ENCODE measurements around the gene MRPL16.
"Not testable (repeated sequence)": the region's sequence is repeated elsewhere in the genome, so short reads cannot be mapped to it uniquely, and the experiment has no call there.

Gene MRPL16

GRCh38 chr11:59810189-59810910, at the start of gene MRPL16:
MRPL16 (minus strand) TSS chr11:59810778; CDS start chr11:59810658, 120 bp downstream.
- DNase-seq: peak; percentile 70

- DNase-seq: no peak
Observed at GRCh38 chr11:59859673-59860072, 49.1 kb upstream of the MRPL16 start.

DNA sequence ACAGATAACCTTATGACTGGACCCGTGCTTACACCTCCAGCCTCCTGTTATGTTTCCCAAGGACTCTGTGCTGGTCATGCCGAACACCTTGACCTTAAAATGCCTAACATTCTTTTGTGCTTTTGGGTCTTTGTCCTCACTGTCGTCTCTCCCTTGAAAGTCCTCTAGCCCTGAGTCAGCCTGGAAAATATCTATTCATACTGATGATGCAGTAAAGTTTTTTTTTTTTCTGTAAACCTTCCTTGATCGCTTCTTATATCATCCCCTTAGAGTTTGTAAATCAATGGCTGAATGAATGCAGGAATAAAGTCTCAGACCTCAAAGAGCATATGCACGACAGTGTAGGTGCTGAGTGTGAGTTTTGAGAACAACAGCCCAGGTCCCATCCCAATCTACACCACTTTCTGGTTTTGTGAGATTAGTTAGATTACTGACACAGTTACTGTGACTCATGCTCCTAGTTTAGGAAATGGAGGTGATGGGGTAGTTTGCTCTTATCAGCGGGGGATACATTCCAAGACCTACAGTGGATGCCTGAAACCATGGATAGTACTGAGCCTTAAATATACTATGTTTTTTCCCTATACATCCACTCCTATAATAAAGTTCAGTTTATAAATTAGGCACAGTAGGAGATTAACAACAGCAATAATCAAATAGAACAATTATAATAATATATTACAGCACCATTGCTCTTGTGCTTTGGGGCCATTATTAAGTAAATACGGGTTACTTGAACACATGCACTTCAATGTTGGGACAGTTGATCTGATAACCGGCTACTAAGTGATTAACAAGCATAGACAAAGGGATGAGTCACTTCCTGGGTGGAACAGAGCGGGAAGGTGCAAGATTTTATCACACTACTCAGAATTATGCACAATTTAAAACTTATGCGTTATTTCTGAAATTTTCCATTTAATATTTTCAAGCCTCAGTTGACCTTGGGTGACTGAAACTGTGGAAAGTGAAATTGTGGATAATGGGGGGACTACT, 47.2 kb upstream of the MRPL16 start:
- no peak for DNase-seq

- DNase-seq: no peak
Observed at GRCh38 chr11:59854871-59855270, 44.3 kb upstream of the MRPL16 start.

GRCh38 chr11:59851416-59851815, 40.8 kb upstream of the MRPL16 start:
- not testable (repeated sequence) for DNase-seq

DNA sequence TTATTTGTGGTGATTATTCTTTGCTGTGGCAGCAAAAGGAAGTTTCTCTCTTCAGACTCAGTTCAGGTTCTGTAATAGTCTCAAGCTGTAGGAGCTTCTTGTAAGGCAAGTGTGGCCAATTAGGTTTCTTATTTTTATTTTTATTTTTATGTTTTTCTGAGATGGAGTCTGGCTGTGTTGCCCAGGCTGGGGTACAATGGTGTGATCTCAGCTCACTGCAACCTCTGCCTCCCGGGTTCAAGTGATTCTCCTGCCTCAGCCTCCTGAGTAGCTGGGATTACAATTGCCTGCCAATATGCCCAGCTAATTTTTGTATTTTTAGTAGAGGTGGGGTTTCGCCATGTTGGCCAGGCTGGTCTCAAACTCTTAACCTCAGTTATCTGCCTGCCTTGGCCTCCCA, 39.0 kb upstream of the MRPL16 start:
- not testable (repeated sequence) for DNase-seq

DNA sequence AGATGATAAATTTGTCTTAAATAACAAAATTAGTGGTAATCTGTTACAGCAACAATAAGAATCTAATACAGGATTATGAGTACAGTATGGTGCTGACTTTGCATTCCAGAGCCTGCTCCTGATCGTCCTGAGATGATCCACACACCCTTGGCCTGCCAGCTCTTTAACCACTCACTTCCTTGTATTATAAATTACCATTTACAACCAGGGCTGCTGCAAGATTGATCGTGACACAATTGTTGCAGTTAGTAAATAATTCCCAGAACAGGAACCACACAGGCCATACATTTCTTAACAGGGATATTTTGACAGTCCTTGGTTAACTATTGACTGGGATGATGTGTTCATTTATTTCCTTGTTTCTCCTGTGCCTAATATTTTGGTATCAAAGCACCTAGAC, 38.6 kb upstream of the MRPL16 start:
- DNase-seq: no peak

- not testable (repeated sequence) for DNase-seq
Observed at GRCh38 chr11:59848439-59848838, 37.9 kb upstream of the MRPL16 start.

GRCh38 chr11:59847626-59848025, 37.0 kb upstream of the MRPL16 start:
- DNase-seq: no peak

DNA sequence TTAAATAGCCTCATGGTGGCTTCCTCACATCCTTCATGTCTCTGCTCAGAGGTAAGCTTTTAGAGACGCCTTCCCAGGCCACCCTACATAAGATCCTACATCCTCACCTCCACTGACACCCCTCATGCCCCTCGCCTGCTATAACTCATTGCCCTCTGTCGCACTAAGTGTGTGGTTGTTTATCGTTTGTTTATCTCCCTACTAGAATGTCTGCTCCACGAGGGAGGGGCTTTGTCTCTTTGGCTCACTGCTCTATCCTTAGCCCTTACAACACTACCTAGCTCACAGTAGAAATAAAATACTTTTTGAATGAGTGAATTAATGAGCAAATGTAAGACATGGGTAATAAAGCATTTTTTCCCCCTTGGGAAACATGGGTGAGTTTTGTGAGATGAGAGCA, 36.0 kb upstream of the MRPL16 start:
- no peak for DNase-seq

GRCh38 chr11:59845399-59845798, 34.8 kb upstream of the MRPL16 start, which contains the start of gene CBLIF:
CBLIF (minus strand) TSS chr11:59845499; CDS start chr11:59845453, 46 bp downstream.
- no peak for DNase-seq

- DNase-seq: no peak
Observed at GRCh38 chr11:59842316-59842715, 31.7 kb upstream of the MRPL16 start.

- no peak for DNase-seq
Observed at GRCh38 chr11:59841514-59841913, 30.9 kb upstream of the MRPL16 start.

- no peak for DNase-seq
Observed at GRCh38 chr11:59839615-59840014, 29.0 kb upstream of the MRPL16 start.

DNA sequence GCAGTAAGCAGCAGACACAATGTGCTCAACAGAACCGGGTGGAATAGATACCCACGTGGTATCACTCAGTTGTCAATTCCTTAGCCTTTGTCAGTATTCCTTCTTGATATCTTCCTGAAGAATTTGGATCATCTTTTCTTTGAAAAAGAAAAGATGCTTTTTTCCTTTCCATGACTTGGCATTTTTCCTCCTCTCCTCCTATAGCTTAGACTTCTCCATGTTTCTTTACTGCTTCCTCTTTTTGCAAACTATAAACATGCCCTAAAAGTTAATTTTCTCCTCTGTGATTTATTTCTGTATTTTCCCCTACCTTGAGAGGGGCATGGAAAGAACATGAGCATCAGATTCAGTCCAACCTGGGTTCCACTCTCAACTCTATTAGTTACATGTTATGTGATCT, 23.0 kb upstream of the MRPL16 start:
- no peak for DNase-seq

GRCh38 chr11:59829358-59829757, 18.8 kb upstream of the MRPL16 start:
- DNase-seq: no peak

DNA sequence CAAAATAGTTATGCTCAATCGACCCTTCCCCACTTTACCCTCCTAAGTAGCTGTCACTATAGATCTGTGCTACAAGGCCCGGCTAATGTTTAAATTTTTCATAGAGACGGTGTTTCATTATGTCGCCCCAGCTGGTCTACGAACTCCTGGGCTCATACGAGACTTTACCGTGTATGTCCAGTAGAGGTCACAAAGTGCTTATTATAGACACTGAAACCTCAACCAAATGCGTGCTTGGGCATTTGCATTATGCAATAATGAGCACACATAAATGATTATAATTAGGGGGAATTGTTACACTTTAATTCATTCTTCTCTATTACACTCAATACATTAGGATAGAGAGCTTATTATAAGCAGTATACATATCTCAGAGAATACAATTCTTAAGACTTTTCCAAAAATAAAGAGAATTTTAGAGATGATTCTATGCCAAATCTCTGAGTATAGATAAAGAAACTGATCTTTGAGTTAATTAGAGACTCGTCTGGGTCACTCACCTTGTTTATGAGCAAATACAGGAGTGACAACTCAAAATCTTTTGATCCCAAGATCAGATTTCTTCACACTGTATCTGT, 12.5 kb upstream of the MRPL16 start:
- peak; percentile 8 for DNase-seq

GRCh38 chr11:59818572-59818971, 8.0 kb upstream of the MRPL16 start:
- DNase-seq: no peak

DNA sequence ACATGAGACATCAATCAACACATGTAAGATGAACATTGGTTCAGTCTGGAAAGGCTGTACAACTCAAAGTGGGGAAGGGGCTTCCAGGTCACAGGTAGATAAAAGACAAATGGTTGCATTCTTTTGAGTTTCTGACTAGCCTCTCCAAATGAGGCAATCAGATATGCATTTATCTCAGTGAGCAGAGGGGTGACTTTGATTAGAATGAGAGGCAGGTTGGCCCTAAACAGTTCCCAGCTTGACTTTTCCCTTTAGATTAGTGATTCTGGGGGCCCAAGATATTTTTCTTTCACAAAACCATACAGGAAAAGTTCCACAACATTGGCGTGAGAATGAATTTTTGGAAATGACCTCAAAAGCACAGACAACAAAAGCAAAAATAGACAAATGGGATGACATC, 5.9 kb upstream of the MRPL16 start:
- not testable (repeated sequence) for DNase-seq

DNA sequence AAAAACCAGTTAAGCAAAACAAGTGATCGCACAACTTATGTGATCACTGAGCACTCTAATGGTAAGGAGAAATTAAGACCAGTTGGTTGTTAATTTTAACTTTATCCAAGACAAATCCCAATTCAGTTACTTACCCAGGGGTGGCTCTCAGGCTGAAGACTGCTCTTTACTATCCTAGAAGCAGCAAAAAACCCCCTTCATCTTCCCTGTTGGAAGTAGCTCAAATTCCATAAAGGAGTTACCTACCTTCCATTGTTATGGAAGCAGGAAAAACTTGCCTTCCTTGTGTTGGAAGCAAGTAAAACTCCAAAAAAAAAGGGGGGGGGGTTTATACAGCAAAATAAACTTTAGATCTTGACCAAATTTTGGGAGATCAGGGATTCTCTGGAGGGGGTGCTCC, 5.2 kb upstream of the MRPL16 start:
- no peak for DNase-seq

DNA sequence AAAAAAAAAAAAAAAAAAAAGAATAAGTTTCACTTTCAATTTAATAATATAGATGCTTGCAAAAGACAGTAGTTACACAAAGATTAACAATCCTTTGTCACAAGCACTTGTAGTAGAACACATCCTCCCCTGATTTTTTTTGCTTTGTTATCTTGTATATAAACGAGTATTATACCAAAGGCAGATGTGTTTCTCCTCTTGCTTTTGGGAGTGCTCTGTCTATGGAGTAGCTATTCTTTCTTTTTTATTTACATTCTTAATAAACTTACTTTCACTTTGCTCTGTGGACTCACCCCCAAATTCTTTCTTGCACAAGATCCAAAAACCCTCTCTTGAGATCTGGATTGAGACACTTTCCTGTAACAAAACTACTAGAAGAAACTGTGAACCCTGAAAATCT, 3.4 kb upstream of the MRPL16 start:
- no peak for DNase-seq

DNA sequence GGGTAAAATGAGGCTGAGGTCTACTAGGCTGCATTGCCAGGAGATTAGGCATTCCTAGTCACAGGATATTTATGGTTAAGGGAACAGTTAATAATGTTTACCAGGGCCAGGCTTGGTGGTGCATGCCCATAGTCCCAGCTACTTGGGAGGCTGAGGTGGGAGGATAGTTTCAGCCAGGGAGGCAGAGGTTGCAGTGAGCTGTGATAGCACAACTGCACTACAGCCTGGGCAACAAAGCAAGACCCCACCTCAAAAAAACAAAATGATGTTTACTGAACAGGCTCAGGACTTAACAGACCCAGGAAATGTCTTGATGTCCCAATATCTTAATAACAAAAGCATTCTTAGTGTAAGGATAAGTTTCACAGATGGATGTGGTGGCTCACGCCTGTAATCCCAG, 2.8 kb upstream of the MRPL16 start:
- no peak for DNase-seq

GRCh38 chr11:59812220-59812619, 1.6 kb upstream of the MRPL16 start:
- DNase-seq: no peak

DNA sequence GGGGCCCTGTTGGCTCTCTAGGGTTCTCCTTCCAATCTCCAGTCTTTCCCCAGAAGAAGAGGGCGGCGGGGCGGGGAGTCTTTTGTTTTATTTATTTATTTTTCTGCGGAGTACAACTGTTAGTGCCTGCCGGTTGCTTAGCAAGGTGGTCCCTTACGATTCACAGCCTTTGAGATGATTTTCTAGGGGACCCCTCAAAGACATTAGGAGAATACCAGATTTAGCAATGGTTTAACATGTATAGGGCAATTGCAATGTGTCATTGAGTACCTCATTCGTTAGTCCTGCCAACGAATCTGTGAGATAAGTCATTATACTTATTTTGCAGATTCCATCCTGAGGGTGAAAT, 307 bp upstream of the MRPL16 start:
- DNase-seq: no peak
